ENCODE data around the gene ST6GALNAC3. TPM values are rescaled to one million over a fixed set of nuclear protein-coding genes. Genes with fewer than 3 reads are reported as not detected.

The ST6GALNAC3 gene
- total RNA-seq, 1 experiment from 2014 or later, result 0.82 TPM

GRCh38 chr1:76269155-76269554 is 194.6 kb downstream of the ST6GALNAC3 start:
- Mint-ChIP-seq H3K4me3 (ENCODE audit: unreplicated experiment) (no peak overlapping the region), H3K36me3 (ENCODE audit: insufficient read depth, unreplicated experiment) (no peaks in the 10 kb centered on the region), H3K27ac (ENCODE audit: low read depth, unreplicated experiment) (no peak overlapping the region), H3K4me1 (ENCODE audit: insufficient read depth, unreplicated experiment) (peaks cover 8% of the 10 kb centered on the region), H3K27me3 (ENCODE audit: insufficient read depth, unreplicated experiment) (no peaks in the 10 kb centered on the region), H3K9me3 (ENCODE audit: unreplicated experiment) (no peaks in the 10 kb centered on the region)
- POLR2A ChIA-PET, result no interaction called here
- no TSS peak for BruUV-seq (replicated peaks)
- DNase-seq (ENCODE audit: unreplicated experiment), result peak; percentile 52
- CTCF ChIA-PET, result no interaction called here
- no peak for TF ChIP-seq CTCF (IDR thresholded peaks at IDR 0.05; ENCODE audit: unreplicated experiment)
- intact Hi-C loops (cut with micrococcal nuclease), result no loop called here

GRCh38 chr1:76274302-76274701 is 199.8 kb downstream of the ST6GALNAC3 start:
- H3K4me3 Mint-ChIP-seq (ENCODE audit: unreplicated experiment), result no peak overlapping the region
- CTCF ChIA-PET, result interaction anchor here (1.3 kb wide), 1 partner anchor 43 kb away, joined by 4 read pairs; no protein-coding TSS in a partner anchor
- no peak overlapping the region for H3K27ac Mint-ChIP-seq (ENCODE audit: low read depth, unreplicated experiment)
- peaks cover 2% of the 10 kb centered on the region for H3K4me1 Mint-ChIP-seq (ENCODE audit: insufficient read depth, unreplicated experiment)
- intact Hi-C loops (cut with micrococcal nuclease), result no loop called here
- no peaks in the 10 kb centered on the region for H3K36me3 Mint-ChIP-seq (ENCODE audit: insufficient read depth, unreplicated experiment)
- no peaks in the 10 kb centered on the region for H3K9me3 Mint-ChIP-seq (ENCODE audit: unreplicated experiment)
- BruUV-seq (replicated peaks), result no TSS peak
- POLR2A ChIA-PET, result no interaction called here
- H3K27me3 Mint-ChIP-seq (ENCODE audit: insufficient read depth, unreplicated experiment), result no peaks in the 10 kb centered on the region
- DNase-seq (ENCODE audit: unreplicated experiment), result no peak
- no peak for TF ChIP-seq CTCF (IDR thresholded peaks at IDR 0.05; ENCODE audit: unreplicated experiment)

- BruUV-seq (replicated peaks), result no TSS peak
- no peak overlapping the region for H3K4me3 Mint-ChIP-seq (ENCODE audit: unreplicated experiment)
- intact Hi-C loops (cut with micrococcal nuclease), result no loop called here
- no peaks in the 10 kb centered on the region for H3K27me3 Mint-ChIP-seq (ENCODE audit: insufficient read depth, unreplicated experiment)
- H3K4me1 Mint-ChIP-seq (ENCODE audit: insufficient read depth, unreplicated experiment), result no peaks in the 10 kb centered on the region
- ChIA-PET POLR2A (no interaction called here), CTCF (interaction anchor here (1.3 kb wide), 1 partner anchor 42 kb away, joined by 4 read pairs; no protein-coding TSS in a partner anchor)
- no peak overlapping the region for H3K27ac Mint-ChIP-seq (ENCODE audit: low read depth, unreplicated experiment)
- no peaks in the 10 kb centered on the region for H3K36me3 Mint-ChIP-seq (ENCODE audit: insufficient read depth, unreplicated experiment)
- no peak for TF ChIP-seq CTCF (IDR thresholded peaks at IDR 0.05; ENCODE audit: unreplicated experiment)
- no peak for DNase-seq (ENCODE audit: unreplicated experiment)
- no peaks in the 10 kb centered on the region for H3K9me3 Mint-ChIP-seq (ENCODE audit: unreplicated experiment)
Observed at GRCh38 chr1:76274718-76275117, 200.2 kb downstream of the ST6GALNAC3 start.

GRCh38 chr1:76278711-76279100 is 204.2 kb downstream of the ST6GALNAC3 start:
- ChIA-PET POLR2A (no interaction called here), CTCF (interaction anchor here (0.7 to 0.9 kb wide), 2 partner anchors 37 to 57 kb away, joined by 3 read pairs; no protein-coding TSS in a partner anchor)
- no TSS peak for BruUV-seq (replicated peaks)
- H3K4me1 Mint-ChIP-seq (ENCODE audit: insufficient read depth, unreplicated experiment), result no peaks in the 10 kb centered on the region
- no peak overlapping the region for H3K27ac Mint-ChIP-seq (ENCODE audit: low read depth, unreplicated experiment)
- no peaks in the 10 kb centered on the region for H3K27me3 Mint-ChIP-seq (ENCODE audit: insufficient read depth, unreplicated experiment)
- no peak for TF ChIP-seq CTCF (IDR thresholded peaks at IDR 0.05; ENCODE audit: unreplicated experiment)
- intact Hi-C loops (cut with micrococcal nuclease), result no loop called here
- H3K4me3 Mint-ChIP-seq (ENCODE audit: unreplicated experiment), result no peak overlapping the region
- H3K9me3 Mint-ChIP-seq (ENCODE audit: unreplicated experiment), result no peaks in the 10 kb centered on the region
- DNase-seq (ENCODE audit: unreplicated experiment), result no peak
- H3K36me3 Mint-ChIP-seq (ENCODE audit: insufficient read depth, unreplicated experiment), result no peaks in the 10 kb centered on the region

Data from MCF 10A (cell line).